ENCODE results near the gene SDK1. TPM values are rescaled to one million over a fixed set of nuclear protein-coding genes. Genes with fewer than 3 reads are reported as not detected.
"Not testable (repeated sequence)": the region's sequence is repeated elsewhere in the genome, so short reads cannot be mapped to it uniquely, and the experiment has no call there.

SDK1 gene
- polyA plus RNA-seq, 1 donor: 3.6 TPM

GRCh38 chr7:4261601-4261960 is 960.5 kb downstream of the SDK1 start:
- no peak for DNase-seq

GRCh38 chr7:4264206-4264605 is 963.2 kb downstream of the SDK1 start:
- not testable (repeated sequence) for DNase-seq

- no peak for DNase-seq
Measured at GRCh38 chr7:4265066-4265465, 964.0 kb downstream of the SDK1 start.

GRCh38 chr7:4265676-4266075 is 964.6 kb downstream of the SDK1 start:
- DNase-seq: no peak

GRCh38 chr7:4266270-4267040 is 965.4 kb downstream of the SDK1 start:
- DNase-seq: no peak

GRCh38 chr7:4267341-4268039 is 966.4 kb downstream of the SDK1 start:
- no peak for DNase-seq

- DNase-seq: no peak
Measured at GRCh38 chr7:4268040-4268965, 967.3 kb downstream of the SDK1 start.

GRCh38 chr7:4269086-4269485 is 968.0 kb downstream of the SDK1 start:
- no peak for DNase-seq

GRCh38 chr7:4269746-4270145 is 968.7 kb downstream of the SDK1 start:
- no peak for DNase-seq

- DNase-seq: no peak
Measured at GRCh38 chr7:4270268-4270667, 969.2 kb downstream of the SDK1 start.

GRCh38 chr7:4270941-4271715 is 970.1 kb downstream of the SDK1 start:
- no peak for DNase-seq

- no peak for DNase-seq
Measured at GRCh38 chr7:4271716-4272015, 970.6 kb downstream of the SDK1 start.

GRCh38 chr7:4272141-4272540 is 971.1 kb downstream of the SDK1 start:
- no peak for DNase-seq

- DNase-seq: no peak
Measured at GRCh38 chr7:4273566-4274230, 972.6 kb downstream of the SDK1 start.

- DNase-seq: no peak
Measured at GRCh38 chr7:4274286-4274685, 973.2 kb downstream of the SDK1 start.

- no peak for DNase-seq
Measured at GRCh38 chr7:4277936-4278335, 976.9 kb downstream of the SDK1 start.

GRCh38 chr7:4279216-4279615 is 978.2 kb downstream of the SDK1 start:
- no peak for DNase-seq

- DNase-seq: no peak
Measured at GRCh38 chr7:4281231-4281993, 980.4 kb downstream of the SDK1 start.

GRCh38 chr7:4282434-4283223 is 981.6 kb downstream of the SDK1 start:
- no peak for DNase-seq

GRCh38 chr7:4286351-4286750 is 985.3 kb downstream of the SDK1 start:
- DNase-seq: no peak

Measured in hindlimb muscle (tissue), 1 donor.